Measurements from ENCODE around the gene ANKRD34C.
"Not testable (repeated sequence)": the region's sequence is repeated elsewhere in the genome, so short reads cannot be mapped to it uniquely, and the experiment has no call there.

The ANKRD34C gene

DNA sequence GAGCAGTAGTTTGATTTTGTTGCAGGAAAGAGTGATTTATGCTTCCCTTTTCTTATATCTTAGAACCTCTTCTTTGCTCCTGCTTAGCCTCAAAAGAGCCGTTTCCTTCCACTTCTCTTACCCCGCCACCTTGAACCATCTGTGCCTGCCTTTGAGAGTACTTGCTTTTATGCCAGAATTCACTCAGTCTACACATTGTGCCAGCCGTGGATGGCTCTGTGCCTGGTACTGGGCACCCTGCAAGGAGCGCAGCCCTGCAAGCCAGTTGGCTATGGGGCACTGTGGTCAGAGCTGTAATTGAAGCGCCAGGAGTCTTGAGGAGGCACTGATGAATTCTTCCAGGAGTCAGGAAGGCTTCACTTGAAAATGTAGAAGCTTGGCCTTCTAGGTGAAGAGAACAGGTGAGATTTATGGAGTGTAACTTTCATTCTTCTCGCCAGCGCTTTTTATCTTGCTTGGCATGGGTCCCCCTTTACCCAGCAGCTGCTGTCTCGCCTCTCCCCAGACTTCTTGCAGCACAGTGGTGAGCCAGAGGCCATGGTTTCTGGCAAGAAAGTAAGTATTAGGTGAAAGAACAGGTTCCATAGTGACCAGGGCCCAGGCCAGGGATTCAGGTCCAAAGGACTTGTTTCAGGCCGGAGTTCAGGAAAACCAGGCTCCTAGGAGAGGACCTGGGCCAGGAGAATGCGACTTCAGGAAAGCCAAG is 33.3 kb downstream of the ANKRD34C start:
- H3K4me1 ChIP-seq (ENCODE audit: insufficient read depth, low read length, poor library complexity, severe bottlenecking): peaks cover 48% of the 10 kb centered on the region
- TF ChIP-seq, protein P1, sequence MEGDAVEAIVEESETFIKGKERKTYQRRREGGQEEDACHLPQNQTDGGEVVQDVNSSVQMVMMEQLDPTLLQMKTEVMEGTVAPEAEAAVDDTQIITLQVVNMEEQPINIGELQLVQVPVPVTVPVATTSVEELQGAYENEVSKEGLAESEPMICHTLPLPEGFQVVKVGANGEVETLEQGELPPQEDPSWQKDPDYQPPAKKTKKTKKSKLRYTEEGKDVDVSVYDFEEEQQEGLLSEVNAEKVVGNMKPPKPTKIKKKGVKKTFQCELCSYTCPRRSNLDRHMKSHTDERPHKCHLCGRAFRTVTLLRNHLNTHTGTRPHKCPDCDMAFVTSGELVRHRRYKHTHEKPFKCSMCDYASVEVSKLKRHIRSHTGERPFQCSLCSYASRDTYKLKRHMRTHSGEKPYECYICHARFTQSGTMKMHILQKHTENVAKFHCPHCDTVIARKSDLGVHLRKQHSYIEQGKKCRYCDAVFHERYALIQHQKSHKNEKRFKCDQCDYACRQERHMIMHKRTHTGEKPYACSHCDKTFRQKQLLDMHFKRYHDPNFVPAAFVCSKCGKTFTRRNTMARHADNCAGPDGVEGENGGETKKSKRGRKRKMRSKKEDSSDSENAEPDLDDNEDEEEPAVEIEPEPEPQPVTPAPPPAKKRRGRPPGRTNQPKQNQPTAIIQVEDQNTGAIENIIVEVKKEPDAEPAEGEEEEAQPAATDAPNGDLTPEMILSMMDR (conservative IDR thresholded peaks at IDR 0.05; ENCODE audit: low read length): no peak
- no peak for TF ChIP-seq EZH2phosphoT487 (IDR thresholded peaks at IDR 0.05; ENCODE audit: borderline replicate concordance)
- peaks cover 53% of the 10 kb centered on the region for H3K79me2 ChIP-seq (ENCODE audit: insufficient read depth, low read length)
- H2AFZ ChIP-seq (ENCODE audit: low read length): no peak overlapping the region
- no peaks in the 10 kb centered on the region for H4K20me1 ChIP-seq (ENCODE audit: insufficient read depth, low read length, poor library complexity, severe bottlenecking)
- no peaks in the 10 kb centered on the region; the same call in 1 of the 2 replicates for H3K9me3 ChIP-seq (ENCODE audit: insufficient read depth, low read depth, low read length)
- H3K9me2 ChIP-seq (replicated peaks; ENCODE audit: low read depth, low read length): no peaks in the 10 kb centered on the region
- no peaks in the 10 kb centered on the region for H3F3A ChIP-seq (ENCODE audit: low read depth)
- peaks cover 58% of the 10 kb centered on the region for H3K36me3 ChIP-seq (ENCODE audit: insufficient read depth, low read length)
- peaks cover 5% of the 10 kb centered on the region for H3K27me3 ChIP-seq (ENCODE audit: insufficient read depth, low read length, poor library complexity, severe bottlenecking)
- peak overlapping the region; percentile 51 for H3K4me2 ChIP-seq (ENCODE audit: low read depth, low read length, poor library complexity, severe bottlenecking)
- H3K9ac ChIP-seq (ENCODE audit: low read depth, low read length, poor library complexity, severe bottlenecking): no peak overlapping the region
- H3K4me3 ChIP-seq (ENCODE audit: low read length, poor library complexity, severe bottlenecking): peak overlapping the region; percentile 15

DNA sequence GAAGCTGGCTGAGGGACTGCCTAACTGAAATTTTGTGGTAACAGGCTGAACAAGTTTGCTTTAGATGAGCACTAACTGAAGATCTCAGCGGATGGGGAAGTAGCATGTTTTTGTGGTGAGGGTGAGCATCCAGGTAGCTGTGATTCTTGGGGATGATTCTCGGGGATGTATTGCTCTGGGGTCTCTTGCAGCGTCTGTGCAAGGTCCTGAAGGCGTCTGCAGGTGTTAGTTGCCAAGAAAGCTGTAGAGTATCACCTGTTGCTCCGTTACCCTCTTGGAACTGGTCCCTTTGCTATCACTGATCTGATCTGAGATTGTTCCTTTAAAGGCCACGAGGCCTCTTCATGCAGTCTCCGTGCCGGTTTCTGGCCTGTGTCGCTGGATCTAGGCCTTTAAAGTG is 34.3 kb downstream of the ANKRD34C start:
- peaks cover 46% of the 10 kb centered on the region for H3K79me2 ChIP-seq (ENCODE audit: insufficient read depth, low read length)
- no peaks in the 10 kb centered on the region for H3K27me3 ChIP-seq (ENCODE audit: insufficient read depth, low read length, poor library complexity, severe bottlenecking)
- no peak overlapping the region for H3K4me3 ChIP-seq (ENCODE audit: low read length, poor library complexity, severe bottlenecking)
- TF ChIP-seq EZH2phosphoT487 (IDR thresholded peaks at IDR 0.05; ENCODE audit: borderline replicate concordance): no peak
- TF ChIP-seq, protein P1 (conservative IDR thresholded peaks at IDR 0.05; ENCODE audit: low read length): no peak
- no peak overlapping the region for H2AFZ ChIP-seq (ENCODE audit: low read length)
- no peaks in the 10 kb centered on the region for H3K9me2 ChIP-seq (replicated peaks; ENCODE audit: low read depth, low read length)
- peaks cover 67% of the 10 kb centered on the region for H3K36me3 ChIP-seq (ENCODE audit: insufficient read depth, low read length)
- no peak overlapping the region for H3K9ac ChIP-seq (ENCODE audit: low read depth, low read length, poor library complexity, severe bottlenecking)
- no peaks in the 10 kb centered on the region for H3F3A ChIP-seq (ENCODE audit: low read depth)
- peaks cover 47% of the 10 kb centered on the region for H3K4me1 ChIP-seq (ENCODE audit: insufficient read depth, low read length, poor library complexity, severe bottlenecking)
- peak overlapping the region; percentile 51 for H3K4me2 ChIP-seq (ENCODE audit: low read depth, low read length, poor library complexity, severe bottlenecking)
- H3K9me3 ChIP-seq (ENCODE audit: insufficient read depth, low read depth, low read length): no peaks in the 10 kb centered on the region; the same call in 1 of the 2 replicates
- H4K20me1 ChIP-seq (ENCODE audit: insufficient read depth, low read length, poor library complexity, severe bottlenecking): no peaks in the 10 kb centered on the region

DNA sequence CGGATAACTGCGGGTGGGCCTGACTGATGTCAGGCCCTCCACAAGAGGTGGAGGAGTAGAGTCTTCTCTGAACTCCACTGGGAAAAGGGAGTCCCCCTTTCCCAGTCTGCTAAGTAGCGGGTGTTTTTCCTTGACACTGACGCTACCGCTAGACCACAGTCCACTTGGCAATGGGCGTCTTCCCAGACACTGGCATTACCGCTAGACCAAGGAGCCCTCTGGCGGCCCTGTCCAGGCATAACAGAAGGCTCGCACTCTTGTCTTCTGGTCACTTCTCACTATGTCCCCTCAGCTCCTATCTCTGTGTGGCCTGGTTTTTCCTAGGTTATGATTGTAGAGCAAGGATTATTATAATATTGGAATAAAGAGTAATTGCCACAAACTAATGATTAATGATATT is 37.5 kb downstream of the ANKRD34C start:
- not testable (repeated sequence) for H3K9ac ChIP-seq (ENCODE audit: low read depth, low read length, poor library complexity, severe bottlenecking); H3K4me2 ChIP-seq (ENCODE audit: low read depth, low read length, poor library complexity, severe bottlenecking); H3K4me3 ChIP-seq (ENCODE audit: low read length, poor library complexity, severe bottlenecking); H3F3A ChIP-seq (ENCODE audit: low read depth); H3K27me3 ChIP-seq (ENCODE audit: insufficient read depth, low read length, poor library complexity, severe bottlenecking); H3K9me2 ChIP-seq (replicated peaks; ENCODE audit: low read depth, low read length); H3K9me3 ChIP-seq (ENCODE audit: insufficient read depth, low read depth, low read length); H4K20me1 ChIP-seq (ENCODE audit: insufficient read depth, low read length, poor library complexity, severe bottlenecking); H2AFZ ChIP-seq (ENCODE audit: low read length)
- Histone ChIP-seq H3K79me2 (ENCODE audit: insufficient read depth, low read length) (peaks cover 20% of the 10 kb centered on the region; the same call in 1 of the 2 replicates), H3K36me3 (ENCODE audit: insufficient read depth, low read length) (peaks cover 65% of the 10 kb centered on the region), H3K4me1 (ENCODE audit: insufficient read depth, low read length, poor library complexity, severe bottlenecking) (peaks cover 19% of the 10 kb centered on the region)

DNA sequence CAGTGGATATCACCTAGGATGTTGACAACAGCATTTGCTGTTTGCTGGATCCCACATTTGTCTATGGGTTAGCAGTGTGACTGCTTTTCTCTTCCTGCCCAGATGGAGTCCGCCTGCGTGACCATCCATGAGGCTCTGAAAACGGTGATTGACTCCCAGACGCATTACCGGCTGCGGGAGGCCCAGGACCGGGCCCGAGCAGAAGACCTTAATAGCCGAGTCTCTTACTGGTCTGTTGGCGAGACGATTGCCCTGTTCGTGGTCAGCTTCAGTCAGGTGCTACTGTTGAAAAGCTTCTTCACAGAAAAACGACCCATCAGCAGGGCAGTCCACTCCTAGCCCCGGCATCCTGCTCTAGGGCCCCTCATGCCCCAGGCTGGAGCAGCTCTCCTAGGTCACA is 39.4 kb downstream of the ANKRD34C start:
- Histone ChIP-seq H3K4me3 (ENCODE audit: low read length, poor library complexity, severe bottlenecking) (no peak overlapping the region), H3K4me2 (ENCODE audit: low read depth, low read length, poor library complexity, severe bottlenecking) (no peak overlapping the region), H3K27me3 (ENCODE audit: insufficient read depth, low read length, poor library complexity, severe bottlenecking) (no peaks in the 10 kb centered on the region), H3K9me2 (replicated peaks; ENCODE audit: low read depth, low read length) (no peaks in the 10 kb centered on the region), H3K36me3 (ENCODE audit: insufficient read depth, low read length) (peaks cover 62% of the 10 kb centered on the region), H3K9ac (ENCODE audit: low read depth, low read length, poor library complexity, severe bottlenecking) (no peak overlapping the region), H4K20me1 (ENCODE audit: insufficient read depth, low read length, poor library complexity, severe bottlenecking) (peaks cover 3% of the 10 kb centered on the region), H3K79me2 (ENCODE audit: insufficient read depth, low read length) (peaks cover 5% of the 10 kb centered on the region; the same call in 1 of the 2 replicates), H3K9me3 (ENCODE audit: insufficient read depth, low read depth, low read length) (no peaks in the 10 kb centered on the region), H3F3A (ENCODE audit: low read depth) (no peaks in the 10 kb centered on the region), H2AFZ (ENCODE audit: low read length) (no peak overlapping the region), H3K4me1 (ENCODE audit: insufficient read depth, low read length, poor library complexity, severe bottlenecking) (peaks cover 3% of the 10 kb centered on the region)
- no peak for TF ChIP-seq EZH2phosphoT487 (IDR thresholded peaks at IDR 0.05; ENCODE audit: borderline replicate concordance)
- TF ChIP-seq, protein P1 (conservative IDR thresholded peaks at IDR 0.05; ENCODE audit: low read length): no peak

Data from Loucy (cell line).